SK-N-SH treated with all-trans-retinoic acid at 6 μM for 48 hours (cell line): ENCODE results near the gene EML4.

Source experiments
- ATAC-seq: fragments of 200-7000 bp; cut with Tn5 transposase; 3 replicates; pipeline ENCODE4 v1.9.1; 2020; ENCODE audit warnings: mild to moderate bottlenecking, moderate library complexity
- ARNTL ChIP-seq: fragments of 450-650 bp; formaldehyde crosslinking; IDR thresholded peaks from 2 replicates; pipeline ENCODE4 v1.5.0; 2020; ENCODE audit warnings: low read depth, mild to moderate bottlenecking, moderate library complexity, borderline replicate concordance
- BACH2 ChIP-seq: fragments of 250-450 bp; sonication (Bioruptor Pico); IDR thresholded peaks from 2 replicates; pipeline ENCODE4 v1.9.0; 2021; ENCODE audit warnings: mild to moderate bottlenecking, borderline replicate concordance
- CREB5 ChIP-seq: fragments of 250-450 bp; sonication (Bioruptor Pico); IDR thresholded peaks from 2 replicates; pipeline ENCODE4 v1.5.1; 2020; ENCODE audit warnings: low read depth, mild to moderate bottlenecking, moderate library complexity
- CSDC2 ChIP-seq: fragments of 250-450 bp; sonication (Bioruptor Pico); IDR thresholded peaks from 2 replicates; pipeline ENCODE4 v1.5.0; 2020; ENCODE audit warnings: mild to moderate bottlenecking, moderate library complexity
- CSRNP3 ChIP-seq: fragments of 250-450 bp; sonication (Bioruptor Pico); IDR thresholded peaks from 2 replicates; pipeline ENCODE4 v1.5.1; 2021; ENCODE audit warnings: mild to moderate bottlenecking, moderate library complexity
- ISL1 ChIP-seq: fragments of 250-450 bp; sonication (Bioruptor Pico); IDR thresholded peaks from 2 replicates; pipeline ENCODE4 v2.1.2; 2022; ENCODE audit warnings: mild to moderate bottlenecking, moderate library complexity
- PATZ1 ChIP-seq: fragments of 250-450 bp; sonication (Bioruptor Pico); IDR thresholded peaks from 2 replicates; pipeline ENCODE4 v1.8.0; 2020; ENCODE audit warnings: mild to moderate bottlenecking, moderate library complexity, borderline replicate concordance
- PPARA ChIP-seq: fragments of 250-450 bp; sonication (Bioruptor Pico); IDR thresholded peaks from 2 replicates; pipeline ENCODE4 v1.5.0; 2020; ENCODE audit warnings: mild to moderate bottlenecking, borderline replicate concordance
- RARB ChIP-seq: fragments of 250-450 bp; sonication (Bioruptor Pico); IDR thresholded peaks from 2 replicates; pipeline ENCODE4 v1.8.0; 2021; ENCODE audit warnings: mild to moderate bottlenecking, moderate library complexity
- SNAI2 ChIP-seq: fragments of 250-450 bp; sonication (Bioruptor Pico); IDR thresholded peaks from 2 replicates; pipeline ENCODE4 v1.5.0; 2020; ENCODE audit warnings: mild to moderate bottlenecking, moderate library complexity
- TCF4 ChIP-seq: fragments of 250-450 bp; sonication (Bioruptor Pico); IDR thresholded peaks from 2 replicates; pipeline ENCODE4 v1.8.0; 2021; ENCODE audit warnings: mild to moderate bottlenecking, moderate library complexity, borderline replicate concordance
- TOX ChIP-seq: fragments of 250-450 bp; sonication (Bioruptor Pico); IDR thresholded peaks from 2 replicates; pipeline ENCODE4 v1.8.0; 2021; ENCODE audit warnings: mild to moderate bottlenecking, moderate library complexity, borderline replicate concordance
- TSHZ2 ChIP-seq: fragments of 250-450 bp; sonication (Bioruptor Pico); IDR thresholded peaks from 2 replicates; pipeline ENCODE4 v1.5.0; 2020; ENCODE audit warnings: mild to moderate bottlenecking, moderate library complexity
- ZC3H10 ChIP-seq: fragments of 250-450 bp; sonication (Bioruptor Pico); IDR thresholded peaks from 2 replicates; pipeline ENCODE4 v1.5.1; 2021; ENCODE audit warnings: mild to moderate bottlenecking, moderate library complexity
- ZFP3 ChIP-seq: fragments of 250-450 bp; sonication (Bioruptor Pico); IDR thresholded peaks from 2 replicates; pipeline ENCODE4 v1.5.0; 2020; ENCODE audit warnings: mild to moderate bottlenecking, moderate library complexity
- ZFP30 ChIP-seq: fragments of 450-650 bp; formaldehyde crosslinking; IDR thresholded peaks from 2 replicates; pipeline ENCODE4 v1.5.0; 2022; ENCODE audit warnings: mild to moderate bottlenecking, moderate library complexity
- ZNF565 ChIP-seq: fragments of 450-650 bp; formaldehyde crosslinking; conservative IDR thresholded peaks from 2 replicates; pipeline ENCODE4 v1.5.0; 2020; ENCODE audit warnings: low read depth, mild to moderate bottlenecking, moderate library complexity
- ZNF70 ChIP-seq: fragments of 450-650 bp; formaldehyde crosslinking; IDR thresholded peaks from 2 replicates; pipeline ENCODE4 v1.5.0; 2020; ENCODE audit warnings: mild to moderate bottlenecking, moderate library complexity
- ZNF8 ChIP-seq: fragments of 450-650 bp; formaldehyde crosslinking; IDR thresholded peaks from 2 replicates; pipeline ENCODE4 v1.5.0; 2020; ENCODE audit warnings: mild to moderate bottlenecking, moderate library complexity

Gene EML4

GRCh38 chr2:42199626-42200025 is 30.5 kb downstream of the EML4 start:
- ATAC-seq, result no peak
- TF ChIP-seq ZNF70 (CRISPR knock-in tag) (no peak), CSDC2 (no peak), ZFP30 (CRISPR knock-in tag) (no peak)

- TF ChIP-seq ZNF8 (no peak), BACH2 (CRISPR knock-in tag) (no peak), ISL1 (CRISPR knock-in tag) (no peak), CREB5 (CRISPR knock-in tag) (no peak), TCF4 (CRISPR knock-in tag) (peak; percentile 25; the same call in 1 of the 2 replicates), PPARA (no peak), ZNF70 (CRISPR knock-in tag) (no peak)
- ATAC-seq, result peak; percentile 13; the same call in 2 of the 3 replicates
Measured at GRCh38 chr2:42200926-42201855, 32.0 kb downstream of the EML4 start.

GRCh38 chr2:42202634-42203008 is 33.5 kb downstream of the EML4 start:
- TF ChIP-seq SNAI2 (CRISPR knock-in tag) (no peak), ZC3H10 (CRISPR knock-in tag) (no peak), PATZ1 (CRISPR knock-in tag) (no peak), CSRNP3 (CRISPR knock-in tag) (no peak), ZNF565 (CRISPR knock-in tag) (no peak), RARB (no peak), ISL1 (CRISPR knock-in tag) (no peak), PPARA (no peak), ZNF70 (CRISPR knock-in tag) (no peak), TCF4 (CRISPR knock-in tag) (no peak), ARNTL (CRISPR knock-in tag) (no peak), CSDC2 (no peak)
- ATAC-seq, result no peak

GRCh38 chr2:42203792-42204191 is 34.6 kb downstream of the EML4 start:
- no peak for TF ChIP-seq RARB
- no peak for TF ChIP-seq ZFP3 (CRISPR knock-in tag)
- no peak for TF ChIP-seq BACH2 (CRISPR knock-in tag)
- no peak for TF ChIP-seq ISL1 (CRISPR knock-in tag)
- TF ChIP-seq CREB5 (CRISPR knock-in tag), result no peak
- no peak for TF ChIP-seq ZNF8

GRCh38 chr2:42205337-42205736 is 36.2 kb downstream of the EML4 start:
- no peak for ATAC-seq
- TF ChIP-seq TSHZ2 (CRISPR knock-in tag) (no peak), ISL1 (CRISPR knock-in tag) (no peak), PPARA (no peak), CSRNP3 (CRISPR knock-in tag) (no peak), ARNTL (CRISPR knock-in tag) (no peak), PATZ1 (CRISPR knock-in tag) (no peak), ZFP3 (CRISPR knock-in tag) (no peak), TCF4 (CRISPR knock-in tag) (no peak), ZNF8 (no peak), ZC3H10 (CRISPR knock-in tag) (no peak), TOX (no peak), RARB (no peak)

More at GRCh38 chr2:42203792-42204191, 34.6 kb downstream of the EML4 start:
- no peak for ATAC-seq
